ENCODE data around the gene EIF5A.

The EIF5A gene

GRCh38 chr17:7357381-7357780 is 50.0 kb downstream of the EIF5A start:
- no peak for FAIRE-seq

- FAIRE-seq = no peak
Measured at GRCh38 chr17:7361906-7362305, 54.5 kb downstream of the EIF5A start.

Data from A204.1 (cell line).